Upper lobe of right lung (tissue), 1 donor: ENCODE measurements around the gene CDKL4. TPM values are rescaled to one million over a fixed set of nuclear protein-coding genes. Genes with fewer than 3 reads are reported as not detected.

Source experiments
- ATAC-seq: fragments of 200-7000 bp; cut with Tn5 transposase; one replicate; pipeline ENCODE4 v1.9.1; 2020; ENCODE audit warnings: mild to moderate bottlenecking, moderate library complexity
- DNase-seq: peaks from one replicate; pipeline ENCODE4 v3.0.0-alpha.2; 2020
- H3K27ac ChIP-seq: fragments of 200-600 bp; one replicate; pipeline ENCODE4 v1.8.0; 2022
- H3K27me3 ChIP-seq: fragments of 200-600 bp; one replicate; pipeline ENCODE4 v1.8.0; 2022; ENCODE audit warnings: mild to moderate bottlenecking
- H3K36me3 ChIP-seq: fragments of 200-600 bp; one replicate; pipeline ENCODE4 v1.8.0; 2022
- H3K4me1 ChIP-seq: fragments of 200-600 bp; one replicate; pipeline ENCODE4 v1.8.0; 2022
- H3K4me3 ChIP-seq: fragments of 200-600 bp; one replicate; pipeline ENCODE4 v1.8.0; 2022; ENCODE audit warnings: mild to moderate bottlenecking
- H3K9me3 ChIP-seq: fragments of 200-600 bp; one replicate; pipeline ENCODE4 v1.8.0; 2022
- intact Hi-C: fragments of 100-400 bp; cut with DNase I; formaldehyde crosslinking; loops from one replicate; pipeline ENCODE4 v1.11.0; 2022
- total RNA-seq: library from RNA; stranded (reverse); fragmentation: NEBNext Ultra II Directional; extraction: Animal tissue kit (Norgen Biotek cat#: 25700); gene quantifications from one replicate; pipeline ENCODE4 v1.2.1, GENCODE V29; 2021
- TF ChIP-seq, protein P1 (sequence below): fragments of 200-600 bp; IDR thresholded peaks from one replicate; pipeline ENCODE4 v1.8.0; 2022; ENCODE audit warnings: antibody characterized with exemption
- donor health status: DM: no; HTN: yes; CAD: no; lungs with severe emphysema.

CDKL4 gene
- total RNA-seq, 1 donor from 2014 or later, result 2.1 TPM

DNA sequence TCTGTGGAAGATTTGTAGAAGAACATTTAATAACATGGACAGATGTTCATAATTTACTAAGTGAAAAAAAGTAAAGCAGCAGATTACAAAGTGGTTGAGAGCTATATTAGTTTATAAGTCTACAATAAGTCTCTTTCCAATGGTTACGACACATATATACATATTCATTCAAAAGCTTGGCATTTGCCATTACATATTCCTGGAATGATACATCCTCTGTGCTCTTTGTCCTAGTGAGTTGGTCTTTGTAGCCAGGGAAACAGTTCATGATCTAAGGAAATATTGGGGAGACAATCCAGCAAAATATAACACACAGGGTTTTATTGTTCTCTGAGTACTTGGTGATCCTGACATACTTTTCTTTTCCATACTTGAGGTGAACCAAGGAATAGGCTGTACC is 90.5 kb downstream of the CDKL4 start:
- no peaks in the 10 kb centered on the region for H3K9me3 ChIP-seq
- no peaks in the 10 kb centered on the region for H3K27me3 ChIP-seq
- ATAC-seq (no peak), DNase-seq (no peak)
- H3K4me1 ChIP-seq, result no peaks in the 10 kb centered on the region
- H3K4me3 ChIP-seq, result no peak overlapping the region
- TF ChIP-seq, protein P1, sequence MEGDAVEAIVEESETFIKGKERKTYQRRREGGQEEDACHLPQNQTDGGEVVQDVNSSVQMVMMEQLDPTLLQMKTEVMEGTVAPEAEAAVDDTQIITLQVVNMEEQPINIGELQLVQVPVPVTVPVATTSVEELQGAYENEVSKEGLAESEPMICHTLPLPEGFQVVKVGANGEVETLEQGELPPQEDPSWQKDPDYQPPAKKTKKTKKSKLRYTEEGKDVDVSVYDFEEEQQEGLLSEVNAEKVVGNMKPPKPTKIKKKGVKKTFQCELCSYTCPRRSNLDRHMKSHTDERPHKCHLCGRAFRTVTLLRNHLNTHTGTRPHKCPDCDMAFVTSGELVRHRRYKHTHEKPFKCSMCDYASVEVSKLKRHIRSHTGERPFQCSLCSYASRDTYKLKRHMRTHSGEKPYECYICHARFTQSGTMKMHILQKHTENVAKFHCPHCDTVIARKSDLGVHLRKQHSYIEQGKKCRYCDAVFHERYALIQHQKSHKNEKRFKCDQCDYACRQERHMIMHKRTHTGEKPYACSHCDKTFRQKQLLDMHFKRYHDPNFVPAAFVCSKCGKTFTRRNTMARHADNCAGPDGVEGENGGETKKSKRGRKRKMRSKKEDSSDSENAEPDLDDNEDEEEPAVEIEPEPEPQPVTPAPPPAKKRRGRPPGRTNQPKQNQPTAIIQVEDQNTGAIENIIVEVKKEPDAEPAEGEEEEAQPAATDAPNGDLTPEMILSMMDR, result no peak
- H3K36me3 ChIP-seq, result no peaks in the 10 kb centered on the region
- intact Hi-C loops, result no loop called here
- H3K27ac ChIP-seq, result no peak overlapping the region

DNA sequence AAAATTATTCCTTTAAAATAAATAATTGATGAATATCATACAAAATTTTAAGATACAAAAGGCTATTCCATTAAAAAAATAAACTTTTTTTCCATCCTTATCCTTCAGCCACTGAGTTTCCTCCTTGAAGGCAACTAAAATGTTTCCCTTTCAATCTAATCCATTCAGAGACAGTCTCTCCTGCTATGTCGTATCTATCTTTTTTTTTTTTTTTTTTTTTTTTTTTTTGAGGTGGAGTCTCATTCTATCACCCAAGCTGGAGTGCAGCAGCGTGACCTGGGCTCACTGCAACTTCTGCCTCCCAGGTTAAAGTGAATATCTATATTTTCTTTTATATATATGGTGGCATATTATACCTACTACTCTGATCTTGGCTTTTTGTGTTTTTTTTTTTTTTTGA is 91.3 kb downstream of the CDKL4 start:
- H3K36me3 ChIP-seq, result no peaks in the 10 kb centered on the region
- no peaks in the 10 kb centered on the region for H3K27me3 ChIP-seq
- TF ChIP-seq, protein P1, result no peak
- H3K27ac ChIP-seq, result no peak overlapping the region
- DNase-seq (no peak), ATAC-seq (no peak)
- H3K4me1 ChIP-seq, result no peaks in the 10 kb centered on the region
- no peak overlapping the region for H3K4me3 ChIP-seq
- intact Hi-C loops, result no loop called here
- H3K9me3 ChIP-seq, result no peaks in the 10 kb centered on the region

DNA sequence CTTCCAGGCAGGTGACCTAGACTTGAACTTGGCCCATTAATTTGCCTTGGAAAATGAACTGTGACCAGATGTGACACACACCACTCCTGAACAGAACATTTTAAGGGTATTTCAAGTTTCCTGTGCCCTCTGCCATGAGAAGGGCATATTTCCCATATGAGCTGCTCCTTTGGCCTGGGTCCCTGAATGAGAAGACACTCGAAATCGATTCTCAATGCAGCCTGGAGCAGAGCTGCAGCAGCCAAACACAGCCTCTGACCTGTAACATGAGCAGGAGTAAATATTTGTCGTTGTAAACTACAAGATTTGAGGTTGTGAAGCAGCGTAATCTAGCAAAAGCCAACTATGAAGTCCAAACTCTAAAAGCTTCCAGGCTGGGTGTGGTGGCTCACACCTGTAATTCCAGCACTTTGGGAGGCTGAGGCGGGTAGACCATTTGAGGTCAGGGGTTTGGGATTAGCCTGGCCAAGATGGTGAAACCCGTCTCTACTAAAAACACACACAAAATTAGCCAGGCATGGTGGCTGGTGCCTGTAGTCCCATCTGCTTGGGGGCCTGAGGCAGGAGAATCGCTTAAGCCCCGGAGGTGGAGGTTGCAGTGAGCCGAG is 92.8 kb downstream of the CDKL4 start:
- H3K9me3 ChIP-seq, result no peaks in the 10 kb centered on the region
- intact Hi-C loops, result no loop called here
- TF ChIP-seq, protein P1, result no peak
- H3K27ac ChIP-seq, result no peak overlapping the region
- no peak for ATAC-seq
- no peaks in the 10 kb centered on the region for H3K4me1 ChIP-seq
- no peaks in the 10 kb centered on the region for H3K27me3 ChIP-seq
- no peak for DNase-seq
- no peak overlapping the region for H3K4me3 ChIP-seq
- no peaks in the 10 kb centered on the region for H3K36me3 ChIP-seq

DNA sequence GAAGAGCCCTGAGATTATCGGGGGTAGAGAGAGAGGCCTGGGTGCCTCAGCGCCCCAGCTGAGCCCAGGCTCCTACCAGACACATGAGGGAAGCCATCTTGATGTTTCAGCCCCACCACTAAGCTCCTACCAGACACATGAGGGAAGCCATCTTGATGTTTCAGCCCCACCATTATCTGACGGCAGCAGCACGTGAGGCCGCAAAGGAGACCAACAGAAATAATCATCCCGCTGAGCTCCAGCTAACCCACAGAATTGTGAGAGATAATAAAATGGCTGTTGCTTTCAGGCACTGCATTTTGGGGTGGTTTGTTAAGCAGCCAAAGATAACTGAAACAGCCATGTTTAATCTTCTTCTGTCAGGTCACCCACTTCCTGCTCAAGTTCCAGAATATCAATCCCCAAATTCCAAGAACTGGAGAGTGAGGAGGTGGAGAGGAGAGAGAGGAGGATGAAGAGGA is 93.6 kb downstream of the CDKL4 start:
- intact Hi-C loops, result no loop called here
- no peak for ATAC-seq

DNA sequence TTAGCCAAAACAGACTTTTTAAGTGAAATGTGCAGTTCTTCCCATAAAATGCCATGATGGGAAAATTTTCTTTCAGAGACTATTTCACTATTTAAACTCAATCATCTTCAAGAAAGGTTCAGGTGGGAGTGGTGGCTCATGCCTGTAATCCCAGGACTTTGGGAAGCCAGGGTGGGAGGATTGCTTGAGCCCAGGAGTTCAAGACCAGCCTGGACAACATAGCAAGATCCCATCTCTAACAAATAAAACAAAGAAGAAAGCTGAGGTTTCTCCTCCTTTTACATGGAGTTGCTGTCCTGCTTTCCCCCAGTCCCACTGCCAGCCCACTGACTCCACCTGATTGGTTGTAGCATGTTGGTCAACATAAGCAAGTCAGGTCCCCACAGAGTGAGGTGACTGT is 97.1 kb downstream of the CDKL4 start:
- Histone ChIP-seq H3K4me1 (no peaks in the 10 kb centered on the region), H3K36me3 (no peaks in the 10 kb centered on the region), H3K27me3 (no peaks in the 10 kb centered on the region), H3K9me3 (no peaks in the 10 kb centered on the region), H3K4me3 (no peak overlapping the region), H3K27ac (no peak overlapping the region)
- DNase-seq (no peak), ATAC-seq (no peak)
- TF ChIP-seq, protein P1, result no peak
- intact Hi-C loops, result no loop called here

More for the DNA sequence above, 93.6 kb downstream of the CDKL4 start:
- H3K4me3 ChIP-seq, result no peak overlapping the region
- H3K4me1 ChIP-seq, result no peaks in the 10 kb centered on the region
- H3K27ac ChIP-seq, result no peak overlapping the region
- TF ChIP-seq, protein P1, result no peak
- H3K27me3 ChIP-seq, result no peaks in the 10 kb centered on the region
- H3K9me3 ChIP-seq, result no peaks in the 10 kb centered on the region
- no peaks in the 10 kb centered on the region for H3K36me3 ChIP-seq
- no peak for DNase-seq

DNA sequence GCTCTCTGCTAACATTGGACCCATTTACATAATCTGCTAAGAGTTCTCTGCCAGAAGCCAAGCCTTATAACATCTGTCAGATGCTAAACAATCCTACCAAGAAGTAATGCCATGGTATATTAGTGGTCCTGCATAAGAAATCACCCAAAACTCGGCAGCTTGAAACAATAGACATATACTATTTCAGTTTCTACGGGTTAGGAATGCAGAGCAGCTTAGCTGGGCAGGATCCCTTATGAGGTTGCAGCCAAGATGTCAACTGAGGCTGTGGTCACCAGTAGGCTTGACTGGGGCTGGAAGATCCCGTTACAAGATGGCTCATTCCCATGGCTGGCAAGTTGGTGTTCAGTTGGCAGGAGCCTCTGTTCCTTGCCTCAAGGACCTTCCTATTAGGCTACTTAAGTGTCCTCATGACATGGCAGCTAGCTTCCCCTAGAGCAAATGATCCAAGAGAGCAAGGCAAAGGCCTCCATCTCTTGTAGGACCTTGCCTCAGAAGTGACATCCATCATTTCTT is 97.8 kb downstream of the CDKL4 start:
- TF ChIP-seq, protein P1, result no peak
- H3K36me3 ChIP-seq, result no peaks in the 10 kb centered on the region
- H3K4me3 ChIP-seq, result no peak overlapping the region
- intact Hi-C loops, result no loop called here
- H3K27ac ChIP-seq, result no peak overlapping the region
- no peaks in the 10 kb centered on the region for H3K27me3 ChIP-seq
- DNase-seq (no peak), ATAC-seq (no peak)
- no peaks in the 10 kb centered on the region for H3K9me3 ChIP-seq
- no peaks in the 10 kb centered on the region for H3K4me1 ChIP-seq
